H1 (cell line): Measurements from ENCODE around the gene ELAVL1. TPM values are rescaled to one million over a fixed set of nuclear protein-coding genes. Genes with fewer than 3 reads are reported as not detected.

ENCODE experiments used
- CTCF ChIA-PET: fragments of 300-600 bp; sonication (Branson Sonifier 250); formaldehyde crosslinking; loops from one replicate; lab custom pipeline; 2021; ENCODE audit not compliant: partially characterized antibody; lab: Charles Lee
- POLR2A ChIA-PET: fragments of 300-600 bp; sonication (Branson Sonifier 250); formaldehyde crosslinking; loops from one replicate; lab custom pipeline; 2021; ENCODE audit warnings: inconsistent platforms; ENCODE audit not compliant: partially characterized antibody; lab: Charles Lee
- DNase-seq, 2 experiments: peaks; one replicate each; pipeline versions ENCODE4 v3.0.0 to v3.0.0-alpha.2; 2010 to 2022; ENCODE audit warnings: low spot score in 2 of 2, low read depth in 1 of 2, mixed read lengths in 1 of 2
- FAIRE-seq: peaks from 2 replicates; lab custom pipeline; 2011; peaks lifted over from hg19 to GRCh38; lab: Jason Lieb, UNC
- H2AFZ ChIP-seq: 2 replicates; pipeline ENCODE4 v1.8.1; 2012; ENCODE audit warnings: low read length, inconsistent platforms
- H2AK5ac ChIP-seq: 2 replicates; pipeline ENCODE4 v1.6.1; 2013; ENCODE audit warnings: low read depth, low read length
- H2BK120ac ChIP-seq: replicated peaks from 2 replicates; pipeline ENCODE3; 2013; ENCODE audit warnings: low read depth, low read length, inconsistent platforms
- H2BK12ac ChIP-seq: 2 replicates; pipeline ENCODE4 v1.6.1; 2013; ENCODE audit warnings: low read depth, low read length
- H2BK15ac ChIP-seq: 2 replicates; pipeline ENCODE4 v1.6.1; 2013; ENCODE audit warnings: low read length
- H2BK20ac ChIP-seq: 2 replicates; pipeline ENCODE4 v1.6.1; 2013; ENCODE audit warnings: low read length
- H2BK5ac ChIP-seq: 2 replicates; pipeline ENCODE4 v1.6.1; 2013; ENCODE audit warnings: low read depth, low read length
- H3K14ac ChIP-seq: 2 replicates; pipeline ENCODE4 v1.6.1; 2013; ENCODE audit warnings: inconsistent platforms; ENCODE audit not compliant: insufficient read length
- H3K18ac ChIP-seq: 2 replicates; pipeline ENCODE4 v1.6.1; 2013; ENCODE audit warnings: low read length; ENCODE audit errors: extremely low read depth
- H3K23ac ChIP-seq: 2 replicates; pipeline ENCODE4 v1.6.1; 2013; ENCODE audit warnings: inconsistent platforms; ENCODE audit not compliant: insufficient read length
- H3K23me2 ChIP-seq: 2 replicates; pipeline ENCODE4 v1.6.1; 2013; ENCODE audit warnings: low read depth, low read length
- H3K27ac ChIP-seq: 2 replicates; pipeline ENCODE4 v1.6.1; 2011; ENCODE audit warnings: low read depth, low read length, inconsistent platforms
- H3K27me3 ChIP-seq, 4 experiments: replicated peaks in 1 of 4; 1 replicate in 1 of 4; 2 replicates in 3 of 4; pipeline versions ENCODE4 v1.6.1 to v1.8.1; 2011 to 2013; ENCODE audit warnings: low read length in 3 of 4, mild to moderate bottlenecking in 3 of 4, inconsistent platforms in 2 of 4, mixed read lengths in 2 of 4, moderate library complexity in 1 of 4; ENCODE audit not compliant: control insufficient read depth in 3 of 4, insufficient read depth in 3 of 4; ENCODE audit errors: extremely low read depth in 1 of 4
- H3K36me3 ChIP-seq, 4 experiments: 2 replicates each; pipeline versions ENCODE4 v1.6.1 to v1.8.1; 2011 to 2013; ENCODE audit warnings: mild to moderate bottlenecking in 4 of 4, low read length in 3 of 4, moderate library complexity in 2 of 4, control low read depth in 1 of 4, inconsistent platforms in 1 of 4; ENCODE audit not compliant: insufficient read depth in 4 of 4, control insufficient read depth in 2 of 4
- H3K4ac ChIP-seq: replicated peaks from 2 replicates; pipeline ENCODE3; 2013; ENCODE audit warnings: low read length, low read depth, mixed read lengths, inconsistent platforms; ENCODE audit not compliant: insufficient read length
- H3K4me1 ChIP-seq, 4 experiments: replicated peaks in 1 of 4; 1 replicate in 1 of 4; 2 replicates in 3 of 4; pipeline versions ENCODE4 v1.6.1 to v1.8.1; 2011 to 2013; ENCODE audit warnings: low read length in 3 of 4, inconsistent platforms in 2 of 4, mixed read lengths in 1 of 4; ENCODE audit not compliant: insufficient read depth in 4 of 4, control insufficient read depth in 3 of 4
- H3K4me2 ChIP-seq, 2 experiments: 2 replicates each; pipeline versions ENCODE4 v1.6.1 to v1.8.1; 2011 to 2013; ENCODE audit warnings: low read depth in 2 of 2, low read length in 2 of 2, control low read depth in 1 of 2, inconsistent platforms in 1 of 2, mild to moderate bottlenecking in 1 of 2; ENCODE audit not compliant: insufficient read depth in 1 of 2
- H3K4me3 ChIP-seq, 4 experiments: fragments of 200-600, 300-600 bp in 1 of 4; sonication (generic), shearing (Covaris generic), sonication (Bioruptor Twin) in 1 of 4; 2 replicates each; pipeline versions ENCODE4 v1.5.1 to v1.8.1; 2011 to 2016; ENCODE audit warnings: low read length in 4 of 4, low read depth in 3 of 4, control low read depth in 2 of 4, inconsistent platforms in 2 of 4, mild to moderate bottlenecking in 2 of 4, mixed read lengths in 1 of 4, moderate library complexity in 1 of 4; ENCODE audit not compliant: insufficient read depth in 2 of 4; ENCODE audit errors: extremely low read depth in 1 of 4
- H3K56ac ChIP-seq: replicated peaks from 2 replicates; pipeline ENCODE3; 2013; ENCODE audit warnings: low read depth, mild to moderate bottlenecking, mixed read lengths, low read length, inconsistent platforms; ENCODE audit not compliant: insufficient read length
- H3K79me1 ChIP-seq: 2 replicates; pipeline ENCODE4 v1.6.1; 2013; ENCODE audit warnings: low read depth, low read length, control low read depth
- H3K79me2 ChIP-seq, 2 experiments: 2 replicates each; pipeline versions ENCODE4 v1.6.1 to v1.8.1; 2012 to 2013; ENCODE audit warnings: low read length in 2 of 2, mild to moderate bottlenecking in 2 of 2, inconsistent platforms in 1 of 2; ENCODE audit not compliant: insufficient read depth in 2 of 2, control insufficient read depth in 1 of 2
- H3K9ac ChIP-seq, 4 experiments: replicated peaks in 1 of 4; 1 replicate in 1 of 4; 2 replicates in 3 of 4; pipeline versions ENCODE4 v1.6.1 to v1.8.1; 2011 to 2013; ENCODE audit warnings: low read depth in 3 of 4, low read length in 3 of 4, control low read depth in 2 of 4, mild to moderate bottlenecking in 2 of 4, moderate library complexity in 2 of 4, inconsistent platforms in 1 of 4; ENCODE audit errors: extremely low read depth in 1 of 4
- H3K9me3 ChIP-seq, 2 experiments: 2 replicates each; pipeline versions ENCODE4 v1.6.1 to v1.8.1; 2012 to 2013; ENCODE audit warnings: mild to moderate bottlenecking in 2 of 2, moderate library complexity in 2 of 2, control low read depth in 1 of 2, inconsistent platforms in 1 of 2, low read depth in 1 of 2, low read length in 1 of 2, mixed read lengths in 1 of 2; ENCODE audit not compliant: insufficient read depth in 2 of 2
- H4K20me1 ChIP-seq, 2 experiments: replicated peaks in 1 of 2; 2 replicates each; pipeline versions ENCODE3 to v1.8.1; 2011 to 2013; ENCODE audit warnings: inconsistent platforms in 2 of 2, low read length in 2 of 2, mild to moderate bottlenecking in 1 of 2; ENCODE audit not compliant: insufficient read depth in 2 of 2, control insufficient read depth in 1 of 2
- H4K5ac ChIP-seq: 2 replicates; pipeline ENCODE4 v1.6.1; 2013; ENCODE audit warnings: low read length, low read depth, mixed read lengths, inconsistent platforms; ENCODE audit not compliant: insufficient read length
- H4K8ac ChIP-seq: 2 replicates; pipeline ENCODE4 v1.8.0; 2013; ENCODE audit warnings: mild to moderate bottlenecking, moderate library complexity, low read length, inconsistent platforms; ENCODE audit not compliant: insufficient read depth; ENCODE audit errors: extremely low read depth
- H4K91ac ChIP-seq: replicated peaks from 2 replicates; pipeline ENCODE3; 2013; ENCODE audit warnings: low read length, mixed read lengths, inconsistent platforms; ENCODE audit not compliant: insufficient read length
- GTF2F1 ChIP-seq: IDR thresholded peaks from 2 replicates; pipeline ENCODE4 v1.6.1; 2012; ENCODE audit warnings: low read depth, low read length, improper control_type of control experiment, borderline replicate concordance
- WGBS, 2 experiments: shearing (Covaris generic) in 1 of 2; methylation state at CpG; one replicate each; pipeline versions ENCODE4 v1.1.6 to v1.1.7; 2013 to 2015; ENCODE audit warnings: low lambda C conversion rate in 2 of 2, mixed read lengths in 2 of 2, inconsistent platforms in 1 of 2, low coverage in 1 of 2, missing lambda C conversion rate in 1 of 2; ENCODE audit not compliant: insufficient replicate concordance in 2 of 2, insufficient coverage in 1 of 2, insufficient read length in 1 of 2; ENCODE audit errors: extremely low coverage in 1 of 2, missing lambda C conversion rate in 1 of 2; 5-methylcytosine and 5-hydroxymethylcytosine counted together
- polyA plus RNA-seq, 7 experiments: library from polyadenylated mRNA; depleted of rRNA in 3 of 7; stranded (reverse) in 5 of 7; unstranded in 2 of 7; fragments of >200 nt in 5 of 7; fragments of 200-250 nt in 2 of 7; gene quantifications; 1 replicate in 5 of 7; 2 replicates in 1 of 7; 4 replicates in 1 of 7; pipeline versions ENCODE4 v1.2.1 to v1.2.3, GENCODE V29; 2011 to 2013; ENCODE audit warnings: missing spikeins in 2 of 7, mixed read lengths in 2 of 7
- total RNA-seq: library from RNA; stranded (reverse); fragmentation: NEBNext Ultra II Directional; extraction: Animal tissue kit (Norgen Biotek cat#: 25700); gene quantifications from 2 replicates; pipeline ENCODE4 v1.2.1, GENCODE V29; 2021
- TF ChIP-seq, protein P1 (sequence below): IDR thresholded peaks from 2 replicates; pipeline ENCODE4 v1.6.1; 2011; ENCODE audit warnings: low read depth, mild to moderate bottlenecking, low read length; ENCODE audit not compliant: insufficient read depth

ELAVL1 gene
- total and polyA plus RNA-seq, 2 of the 8 experiments (the other 6 are each of a cell fraction or from before 2014, with no cell fraction given), result 56.7 to 163 TPM

DNA sequence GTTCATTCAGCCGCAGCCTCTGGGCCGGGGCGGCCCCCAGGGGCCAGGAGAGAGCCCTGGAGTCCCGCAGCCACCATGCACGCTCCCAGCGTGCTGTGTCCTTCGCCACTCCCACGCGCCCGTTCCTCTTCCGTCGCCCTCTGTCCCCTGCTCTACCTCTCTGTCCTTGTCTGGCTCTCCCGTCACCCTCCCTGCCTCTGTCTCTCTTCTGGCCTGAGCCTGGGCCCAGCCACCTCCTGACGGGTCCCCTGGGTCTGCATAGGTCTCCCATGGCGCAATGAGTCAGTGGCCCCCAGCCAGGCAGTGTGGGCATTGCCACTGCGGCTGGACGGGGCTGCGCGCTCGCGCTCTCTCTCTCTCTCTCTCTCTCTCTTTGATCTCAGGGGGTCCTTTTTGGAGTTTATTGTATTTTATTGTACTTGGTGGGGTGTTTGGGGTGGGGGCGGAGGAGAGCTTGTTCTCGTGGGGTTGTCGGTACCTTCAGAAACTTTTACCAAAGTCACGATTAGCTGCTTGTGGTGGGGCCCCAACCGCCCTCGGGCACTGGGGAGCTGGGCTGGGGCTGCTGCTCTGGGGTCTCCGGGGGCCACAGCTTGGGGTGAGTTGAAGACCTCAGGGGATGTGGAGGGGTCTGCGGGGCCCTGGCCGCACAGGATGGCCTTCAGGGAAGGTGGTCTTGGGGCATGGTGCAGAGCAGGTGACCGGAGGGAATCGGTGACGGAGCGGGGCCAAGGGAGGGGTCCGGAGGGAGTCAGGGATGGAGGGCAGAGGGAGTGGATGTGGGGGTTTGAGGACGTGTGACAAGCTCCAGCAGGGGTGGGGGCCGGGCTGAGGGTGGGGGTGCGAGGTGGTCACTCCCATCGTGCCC, 92.5 kb downstream of the ELAVL1 start:
- no peak overlapping the region for H2BK20ac ChIP-seq
- H3K27me3 ChIP-seq, result peaks cover 17 to 35% (median 29%) of the 10 kb centered on the region in 4 experiments; a peak in 6 of 7 replicates
- peak overlapping the region; percentile 51; the same call in 1 of the 2 replicates for H4K8ac ChIP-seq
- WGBS, 2 experiments, result 94% methylated on average over 25 of the region's 39 CpGs; no CpG with 5 or more reads in 1 of the 2 experiments
- no peak overlapping the region for H2AK5ac ChIP-seq
- peaks cover 0 to 8% (median 6%) of the 10 kb centered on the region in 4 experiments; a peak in 5 of 7 replicates for H3K4me1 ChIP-seq
- CTCF ChIA-PET, result interaction anchor here (1.2 to 2.3 kb wide), 6 partner anchors 11 to 55 kb away, joined by 3 to 9 read pairs (median 3); no protein-coding TSS in a partner anchor
- no peak overlapping the region for H2BK15ac ChIP-seq
- H4K91ac ChIP-seq, result no peak overlapping the region
- H3K56ac ChIP-seq, result no peak overlapping the region
- FAIRE-seq (no peak), DNase-seq (no peak)
- no peaks in the 10 kb centered on the region for H3K79me2 ChIP-seq
- no peak overlapping the region for H2BK120ac ChIP-seq
- no peak overlapping the region for H2AFZ ChIP-seq
- no peak overlapping the region for H3K4ac ChIP-seq
- no peak overlapping the region for H2BK12ac ChIP-seq
- no peak overlapping the region for H3K4me3 ChIP-seq
- H3K9me3 ChIP-seq, result no peaks in the 10 kb centered on the region
- H3K14ac ChIP-seq, result no peak overlapping the region
- no peak for TF ChIP-seq GTF2F1
- TF ChIP-seq, protein P1, sequence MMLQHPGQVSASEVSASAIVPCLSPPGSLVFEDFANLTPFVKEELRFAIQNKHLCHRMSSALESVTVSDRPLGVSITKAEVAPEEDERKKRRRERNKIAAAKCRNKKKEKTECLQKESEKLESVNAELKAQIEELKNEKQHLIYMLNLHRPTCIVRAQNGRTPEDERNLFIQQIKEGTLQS, result no peak
- H3K79me1 ChIP-seq, result 0 out of 2 replicates have a peak, but pooled peaks cover 2% of the 10 kb centered on the region
- peaks cover 5 to 17% of the 10 kb centered on the region in 2 experiments for H4K20me1 ChIP-seq
- no peak overlapping the region; a peak in 1 of 7 replicates for H3K9ac ChIP-seq
- H3K23me2 ChIP-seq, result peaks cover 12% of the 10 kb centered on the region; the same call in 1 of the 2 replicates
- no peak overlapping the region for H3K4me2 ChIP-seq
- POLR2A ChIA-PET, result interaction anchor here (1.4 to 2.3 kb wide), 4 partner anchors 9 to 44 kb away, joined by 3 to 8 read pairs (median 6); partner anchors contain the start of gene MAP2K7
- H3K27ac ChIP-seq, result no peak overlapping the region
- peaks cover 5 to 30% (median 16%) of the 10 kb centered on the region in 4 experiments; a peak in 4 of 8 replicates for H3K36me3 ChIP-seq
- no peak overlapping the region for H4K5ac ChIP-seq
- H3K23ac ChIP-seq, result no peak overlapping the region
- no peak overlapping the region for H3K18ac ChIP-seq
- H2BK5ac ChIP-seq, result no peak overlapping the region
